Colonic mucosa (tissue), 4 donors: ENCODE results near the gene UCHL1. TPM values are rescaled to one million over a fixed set of nuclear protein-coding genes. Genes with fewer than 3 reads are reported as not detected.

Experiments
- DNase-seq: peaks from one replicate; pipeline ENCODE4 v3.0.0-alpha.2; 2020
- H3K27ac ChIP-seq: fragments of 200-600 bp; one replicate; pipeline ENCODE4 v1.8.0; 2021
- H3K27me3 ChIP-seq: fragments of 200-600 bp; one replicate; pipeline ENCODE4 v1.8.0; 2021
- H3K36me3 ChIP-seq: fragments of 200-600 bp; one replicate; pipeline ENCODE4 v1.8.0; 2021
- H3K4me1 ChIP-seq: fragments of 200-600 bp; one replicate; pipeline ENCODE4 v1.8.0; 2021; ENCODE audit warnings: mild to moderate bottlenecking
- H3K4me3 ChIP-seq: fragments of 200-600 bp; one replicate; pipeline ENCODE4 v1.8.0; 2021
- H3K9ac ChIP-seq, 2 donors: one replicate each; pipeline ENCODE4 v1.7.0; 2013; ENCODE audit warnings: control low read depth in 2 of 2, low read depth in 2 of 2, low read length in 2 of 2
- H3K9me3 ChIP-seq: fragments of 200-600 bp; one replicate; pipeline ENCODE4 v1.8.0; 2021
- intact Hi-C: fragments of 100-400 bp; cut with DNase I; formaldehyde crosslinking; loops from one replicate; pipeline ENCODE4 v1.14.1; 2022
- total RNA-seq, 2 donors: library from RNA; stranded (reverse); fragmentation: NEBNext Ultra II Directional in 1 of 2; extraction: Animal tissue kit (Norgen Biotek cat#: 25700) in 1 of 2; gene quantifications; one replicate each; pipeline ENCODE4 v1.2.1, GENCODE V29; 2021
- TF ChIP-seq, protein P1 (sequence below): fragments of 200-600 bp; IDR thresholded peaks from one replicate; pipeline ENCODE4 v1.8.0; 2022; ENCODE audit warnings: antibody characterized with exemption, mild to moderate bottlenecking
- donor health status: healthy.
- donor health status: DM: no; HTN: no; CAD: no.
- donor health status: DM: no; HTN: no; CAD: no.

The UCHL1 gene
- total RNA-seq, 2 donors from 2014 or later, result 3.4 to 13.2 TPM

DNA sequence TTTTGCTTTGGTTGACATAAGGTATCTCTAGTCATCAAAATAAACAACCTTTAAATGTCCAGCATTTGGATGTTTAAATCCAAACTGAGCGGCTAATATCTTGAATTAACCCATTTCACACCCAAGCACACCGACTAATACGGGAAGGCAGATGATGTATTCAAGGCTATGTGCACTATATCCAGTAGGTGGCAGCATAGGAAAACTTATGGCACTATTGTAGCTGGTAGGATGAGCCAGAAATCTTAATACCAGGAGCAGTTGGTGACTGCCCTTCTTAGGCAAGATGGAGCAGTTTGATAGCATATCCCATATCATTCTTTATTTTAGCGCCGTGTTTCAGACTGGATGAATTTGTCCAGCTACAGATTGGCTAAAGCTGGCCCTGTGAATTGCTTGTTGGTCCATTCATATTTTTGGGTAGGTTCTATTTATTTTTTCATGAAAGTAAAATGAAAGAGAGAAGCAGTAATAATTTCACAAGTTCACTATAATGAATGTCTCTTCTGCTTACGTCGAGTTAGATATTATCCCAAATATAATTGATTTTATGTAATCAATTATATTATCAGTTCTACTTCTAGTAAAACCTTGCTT lies 24.4 kb downstream of the UCHL1 start:
- Histone ChIP-seq H3K9me3 (no peaks in the 10 kb centered on the region), H3K27ac (no peak overlapping the region), H3K4me1 (no peaks in the 10 kb centered on the region), H3K4me3 (no peak overlapping the region), H3K27me3 (no peaks in the 10 kb centered on the region), H3K9ac (no peak overlapping the region), H3K36me3 (no peaks in the 10 kb centered on the region)
- TF ChIP-seq, protein P1, sequence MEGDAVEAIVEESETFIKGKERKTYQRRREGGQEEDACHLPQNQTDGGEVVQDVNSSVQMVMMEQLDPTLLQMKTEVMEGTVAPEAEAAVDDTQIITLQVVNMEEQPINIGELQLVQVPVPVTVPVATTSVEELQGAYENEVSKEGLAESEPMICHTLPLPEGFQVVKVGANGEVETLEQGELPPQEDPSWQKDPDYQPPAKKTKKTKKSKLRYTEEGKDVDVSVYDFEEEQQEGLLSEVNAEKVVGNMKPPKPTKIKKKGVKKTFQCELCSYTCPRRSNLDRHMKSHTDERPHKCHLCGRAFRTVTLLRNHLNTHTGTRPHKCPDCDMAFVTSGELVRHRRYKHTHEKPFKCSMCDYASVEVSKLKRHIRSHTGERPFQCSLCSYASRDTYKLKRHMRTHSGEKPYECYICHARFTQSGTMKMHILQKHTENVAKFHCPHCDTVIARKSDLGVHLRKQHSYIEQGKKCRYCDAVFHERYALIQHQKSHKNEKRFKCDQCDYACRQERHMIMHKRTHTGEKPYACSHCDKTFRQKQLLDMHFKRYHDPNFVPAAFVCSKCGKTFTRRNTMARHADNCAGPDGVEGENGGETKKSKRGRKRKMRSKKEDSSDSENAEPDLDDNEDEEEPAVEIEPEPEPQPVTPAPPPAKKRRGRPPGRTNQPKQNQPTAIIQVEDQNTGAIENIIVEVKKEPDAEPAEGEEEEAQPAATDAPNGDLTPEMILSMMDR, result peak; percentile 70
- DNase-seq, result peak; percentile 57
- intact Hi-C loops, result loop anchor here (2.0 to 5.0 kb wide), 3 partner anchors 364 to 606 kb away; no protein-coding TSS in a partner anchor

DNA sequence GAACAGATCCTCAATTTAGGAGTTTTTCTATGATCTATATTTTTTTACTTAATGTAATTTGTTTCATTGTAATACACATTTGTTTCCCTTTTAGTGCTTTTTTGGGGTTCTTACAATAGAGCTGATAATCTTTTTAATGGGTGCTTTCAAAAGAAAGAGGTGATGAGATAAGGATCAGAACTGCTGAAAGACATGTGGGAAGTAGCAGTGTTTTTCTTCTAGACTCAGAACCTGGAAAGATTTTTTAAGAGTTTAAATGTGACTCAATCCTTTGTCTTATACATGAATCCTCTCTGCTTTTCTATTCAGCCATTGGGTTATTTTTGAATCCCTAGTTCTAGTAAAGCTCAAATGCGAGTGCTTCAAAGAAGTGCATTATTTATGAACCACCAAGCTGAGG lies 25.6 kb downstream of the UCHL1 start:
- DNase-seq, result no peak
- H3K4me3 ChIP-seq, result no peak overlapping the region
- TF ChIP-seq, protein P1, result no peak
- no peaks in the 10 kb centered on the region for H3K4me1 ChIP-seq
- H3K27ac ChIP-seq, result no peak overlapping the region
- H3K9ac ChIP-seq, result no peak overlapping the region
- no peaks in the 10 kb centered on the region for H3K9me3 ChIP-seq
- no peaks in the 10 kb centered on the region for H3K36me3 ChIP-seq
- no peaks in the 10 kb centered on the region for H3K27me3 ChIP-seq
- intact Hi-C loops, result loop anchor here (5.0 kb wide), 2 partner anchors 380 to 605 kb away; no protein-coding TSS in a partner anchor

DNA sequence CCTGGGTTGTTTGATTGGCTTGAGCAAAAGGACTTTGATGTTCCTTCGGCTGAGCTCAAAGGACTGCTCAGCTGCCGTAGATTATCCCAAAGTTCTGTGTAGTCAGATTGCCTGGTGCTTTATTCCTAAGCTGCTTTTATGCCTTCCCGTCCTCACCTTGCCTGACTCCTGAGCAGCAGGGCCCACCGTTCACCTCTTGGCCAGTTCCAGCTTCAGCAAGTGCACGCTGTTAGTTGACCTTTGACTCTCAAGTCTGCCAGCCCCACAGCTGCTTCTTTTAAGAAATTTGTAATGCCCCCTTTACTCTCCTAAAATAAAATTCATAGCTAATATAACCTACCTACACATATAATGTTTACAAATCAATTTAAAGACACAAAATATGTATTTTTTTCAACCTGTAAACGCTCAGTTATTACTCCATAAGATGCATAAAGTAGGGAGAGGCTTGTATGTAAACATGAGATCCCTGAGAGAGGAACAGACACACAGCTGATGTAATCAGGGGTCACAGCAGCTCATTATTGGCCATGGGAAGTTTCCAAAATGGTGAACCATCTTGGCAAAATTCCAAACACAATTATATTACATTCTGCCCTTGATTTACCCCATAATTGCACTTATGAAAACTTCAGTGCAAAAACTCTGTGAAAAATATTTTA lies 28.6 kb downstream of the UCHL1 start:
- H3K27me3 ChIP-seq, result no peaks in the 10 kb centered on the region
- no peak overlapping the region for H3K9ac ChIP-seq
- intact Hi-C loops, result no loop called here
- no peak overlapping the region for H3K27ac ChIP-seq
- H3K4me1 ChIP-seq, result no peaks in the 10 kb centered on the region
- no peaks in the 10 kb centered on the region for H3K9me3 ChIP-seq
- H3K36me3 ChIP-seq, result no peaks in the 10 kb centered on the region
- no peak for DNase-seq
- H3K4me3 ChIP-seq, result no peak overlapping the region
- TF ChIP-seq, protein P1, result no peak

DNA sequence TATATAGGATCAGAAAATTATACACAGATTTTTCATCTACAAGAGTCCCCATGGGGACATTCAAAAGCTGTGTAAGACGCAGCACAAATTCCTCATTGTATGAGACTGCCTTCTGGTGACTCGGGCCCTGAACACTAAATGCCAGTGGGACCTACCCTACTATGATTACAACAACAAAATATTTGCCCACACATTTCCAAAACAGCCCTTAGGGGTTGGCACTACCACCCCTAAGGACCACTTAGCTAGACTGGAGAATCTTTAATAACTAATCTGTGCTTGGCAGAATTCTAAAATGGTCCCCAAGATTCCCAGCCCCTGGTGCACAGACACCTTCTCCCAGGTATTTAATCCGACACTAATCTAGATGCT lies 29.1 kb downstream of the UCHL1 start:
- H3K9ac ChIP-seq, result no peak overlapping the region
- H3K9me3 ChIP-seq, result no peaks in the 10 kb centered on the region
- no peaks in the 10 kb centered on the region for H3K36me3 ChIP-seq
- H3K27me3 ChIP-seq, result no peaks in the 10 kb centered on the region
- intact Hi-C loops, result no loop called here
- H3K27ac ChIP-seq, result no peak overlapping the region
- H3K4me3 ChIP-seq, result no peak overlapping the region
- no peak for DNase-seq
- no peaks in the 10 kb centered on the region for H3K4me1 ChIP-seq
- TF ChIP-seq, protein P1, result no peak

DNA sequence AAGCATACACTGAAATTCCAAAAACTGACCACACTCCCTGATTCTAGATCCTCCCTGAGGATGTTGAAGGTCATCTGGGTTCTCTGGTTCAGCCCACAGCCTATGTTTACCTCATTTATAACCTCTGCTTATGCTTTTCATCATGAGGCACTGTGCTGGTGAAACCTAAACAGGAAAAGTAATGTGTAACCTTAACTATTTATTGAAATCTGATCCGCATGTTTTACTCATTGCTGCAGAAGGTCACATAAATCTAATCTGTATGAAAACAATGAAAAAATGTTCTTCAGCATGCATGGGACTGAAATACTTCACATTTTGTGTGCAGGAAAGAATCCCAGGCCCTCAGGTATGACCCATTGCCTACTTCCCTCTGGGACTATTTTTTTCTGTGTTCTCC lies 30.3 kb downstream of the UCHL1 start:
- H3K36me3 ChIP-seq, result no peaks in the 10 kb centered on the region
- no peaks in the 10 kb centered on the region for H3K27me3 ChIP-seq
- intact Hi-C loops, result no loop called here
- H3K4me3 ChIP-seq, result no peak overlapping the region
- no peaks in the 10 kb centered on the region for H3K4me1 ChIP-seq
- no peak for DNase-seq
- no peaks in the 10 kb centered on the region for H3K9me3 ChIP-seq
- no peak overlapping the region for H3K9ac ChIP-seq
- H3K27ac ChIP-seq, result no peak overlapping the region
- TF ChIP-seq, protein P1, result no peak
